Activated T-helper 1 cell treated with anti-CD3 and anti-CD28 coated beads, Interleukin-2, amount 50 U/mL, for 16 hours (primary cell): ENCODE results near the gene SAMD1.

ENCODE experiments used
- DNase-seq, 2 donors: peaks; one replicate each; pipeline ENCODE4 v3.0.0-alpha.2; 2020; ENCODE audit warnings: low read depth in 1 of 2, low spot score in 1 of 2

The SAMD1 gene

GRCh38 chr19:14039181-14039580 lies 51.4 kb downstream of the SAMD1 start:
- no peak for DNase-seq
